Inflammatory macrophage treated with lipopolysaccharide for 1 hour (primary cell): ENCODE data around the gene AGRN.

Experiments used
- DNase-seq, 2 donors: peaks; one replicate each; pipeline ENCODE4 v3.0.0-alpha.2; 2020 to 2022

The AGRN gene

DNA sequence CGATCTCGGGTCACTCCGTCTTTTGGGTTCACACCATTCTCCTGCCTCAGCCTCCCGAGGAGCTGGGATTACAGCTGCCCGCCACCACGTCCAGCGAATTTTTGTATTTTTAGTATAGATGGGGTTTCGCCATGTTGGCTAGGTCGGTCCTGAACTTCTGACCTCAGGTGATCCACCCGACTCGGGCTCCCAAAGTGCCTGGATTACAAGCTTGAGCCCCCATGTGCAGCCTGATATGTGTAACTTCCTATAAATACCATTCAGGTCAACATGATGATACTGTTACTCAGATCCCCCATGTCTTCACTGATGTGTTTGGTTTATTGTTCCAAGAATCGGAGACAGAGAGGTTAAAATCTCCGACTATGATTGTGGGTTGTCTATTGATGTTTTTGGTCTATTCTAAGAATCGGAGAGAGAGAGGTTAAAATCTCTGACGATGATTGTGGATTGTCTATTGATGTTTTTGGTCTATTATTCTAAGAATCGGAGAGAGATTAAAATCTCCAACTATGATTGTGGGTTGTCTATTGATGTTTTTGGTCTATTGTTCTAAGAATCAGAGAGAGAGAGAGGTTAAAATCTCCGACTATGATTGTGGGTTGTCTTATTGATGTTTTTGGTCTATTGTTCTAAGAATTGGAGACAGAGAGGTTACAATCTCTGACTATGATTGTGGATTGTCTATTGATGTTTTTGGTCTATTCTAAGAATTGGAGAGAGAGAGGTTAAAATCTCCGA is 78.9 kb downstream of the AGRN start:
- DNase-seq = no peak

DNA sequence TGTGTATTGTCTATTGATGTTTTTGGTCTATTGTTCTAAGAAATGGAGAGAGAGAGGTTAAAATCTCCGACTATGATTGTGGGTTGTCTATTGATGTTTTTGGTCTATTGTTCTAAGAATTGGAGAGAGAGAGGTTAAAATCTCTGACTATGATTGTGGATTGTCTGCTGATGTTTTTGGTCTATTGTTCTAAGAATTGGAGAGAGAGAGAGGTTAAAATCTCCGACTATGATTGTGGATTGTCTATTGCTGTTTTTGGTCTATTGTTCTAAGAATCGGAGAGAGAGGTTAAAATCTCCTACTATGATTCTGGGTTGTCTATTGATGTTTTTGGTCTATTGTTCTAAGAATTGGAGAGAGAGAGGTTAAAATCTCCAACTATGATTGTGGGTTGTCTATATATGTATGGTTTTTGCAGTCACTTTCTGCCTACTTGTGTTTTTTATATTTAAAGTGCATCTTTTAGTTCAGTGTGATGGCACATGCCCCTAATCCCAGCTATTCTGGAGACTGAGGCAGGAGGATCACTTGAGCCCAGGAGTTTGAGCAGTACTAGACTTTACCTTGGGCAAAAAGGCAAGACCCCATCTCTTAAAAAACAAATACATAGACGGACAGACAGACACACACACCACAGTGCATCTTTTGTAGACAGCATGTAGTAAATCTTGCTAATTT is 79.7 kb downstream of the AGRN start:
- no peak for DNase-seq

DNA sequence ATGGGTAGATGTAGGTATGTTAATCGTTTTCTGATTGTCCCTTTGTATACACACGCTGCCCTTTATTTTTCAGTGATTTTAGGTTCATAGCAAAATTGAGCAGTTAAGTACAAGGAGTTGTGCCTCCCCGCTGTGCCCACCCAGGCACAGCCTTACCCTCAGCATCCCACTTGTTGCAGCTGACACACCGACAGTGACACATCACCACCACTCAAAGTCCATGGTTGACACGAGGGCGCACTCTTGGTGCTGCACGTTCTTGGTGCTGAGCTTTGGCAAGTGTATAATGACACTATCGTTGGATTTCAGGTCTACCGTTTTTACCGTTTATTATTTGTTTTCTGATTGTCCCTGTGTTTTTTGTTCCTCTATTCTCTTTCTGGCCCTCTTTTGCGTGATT is 80.4 kb downstream of the AGRN start:
- no peak for DNase-seq

- no peak for DNase-seq
Measured at GRCh38 chr1:1101503-1101902, 81.6 kb downstream of the AGRN start.

- DNase-seq = peak; percentile 53 to 60
Measured at GRCh38 chr1:1104152-1104551, 84.2 kb downstream of the AGRN start.
